Kidney (tissue), 14 donors: ENCODE results near the gene KRT6B. TPM values are rescaled to one million over a fixed set of nuclear protein-coding genes. Genes with fewer than 3 reads are reported as not detected.

Experiments used
- DNase-seq, 5 donors: peaks; one replicate each; pipeline ENCODE4 v3.0.0-alpha.2; 2013 to 2020
- FAIRE-seq: peaks from 2 replicates; lab custom pipeline; 2012; peaks lifted over from hg19 to GRCh38; lab: Jason Lieb, UNC
- H3K27ac ChIP-seq, 2 donors: one replicate each; pipeline ENCODE4 v1.7.0; 2013; ENCODE audit warnings: low read depth in 2 of 2, low read length in 2 of 2, inconsistent platforms in 1 of 2
- H3K27me3 ChIP-seq: one replicate; pipeline ENCODE4 v1.7.1; 2013; ENCODE audit warnings: low read length, inconsistent platforms; ENCODE audit not compliant: control insufficient read depth, insufficient read depth
- H3K36me3 ChIP-seq, 3 donors: one replicate each; pipeline versions ENCODE4 v1.7.0 to v1.7.1; 2013; ENCODE audit warnings: low read length in 3 of 3, control low read depth in 1 of 3, inconsistent platforms in 1 of 3; ENCODE audit not compliant: insufficient read depth in 3 of 3, control insufficient read depth in 2 of 3
- H3K4me1 ChIP-seq, 3 donors: one replicate each; pipeline versions ENCODE4 v1.7.0 to v1.7.1; 2013; ENCODE audit warnings: low read length in 3 of 3, inconsistent platforms in 1 of 3, low read depth in 1 of 3; ENCODE audit not compliant: control insufficient read depth in 2 of 3, insufficient read depth in 2 of 3
- H3K4me3 ChIP-seq, 3 donors: one replicate each; pipeline versions ENCODE4 v1.7.0 to v1.8.1; 2013; ENCODE audit warnings: low read length in 3 of 3, control low read depth in 1 of 3, inconsistent platforms in 1 of 3
- H3K9ac ChIP-seq, 3 donors: one replicate each; pipeline versions ENCODE4 v1.7.0 to v1.7.1; 2013; ENCODE audit warnings: low read length in 3 of 3, control low read depth in 1 of 3, inconsistent platforms in 1 of 3
- H3K9me3 ChIP-seq, 3 donors: one replicate each; pipeline versions ENCODE4 v1.7.0 to v1.7.1; 2013; ENCODE audit warnings: low read length in 3 of 3, control low read depth in 1 of 3, inconsistent platforms in 1 of 3; ENCODE audit not compliant: control insufficient read depth in 2 of 3, insufficient read depth in 1 of 3
- CTCF ChIP-seq: IDR thresholded peaks from 3 replicates; pipeline ENCODE4 v1.5.1; 2012; ENCODE audit warnings: mild to moderate bottlenecking, moderate library complexity, borderline replicate concordance; ENCODE audit not compliant: insufficient read depth; ENCODE audit errors: extremely low read depth
- intact Hi-C: fragments of 100-400 bp; cut with DNase I; formaldehyde crosslinking; loops from one replicate; pipeline ENCODE4 v1.11.1; 2022
- polyA plus RNA-seq: library from polyadenylated mRNA; stranded (reverse); fragments of 350-450 nt; fragmentation: Illumina TruSeq; extraction: RNeasy Lipid Tissue Mini Kit (QIAGEN cat#74804); gene quantifications from one replicate; pipeline ENCODE4 v1.2.3, GENCODE V29; 2014; ENCODE audit warnings: low read depth, low replicate concordance; ENCODE audit not compliant: insufficient read depth
- total RNA-seq: library from RNA; stranded (reverse); fragmentation: NEBNext Ultra II Directional; extraction: Animal tissue kit (Norgen Biotek cat#: 25700); gene quantifications from one replicate; pipeline ENCODE4 v1.2.1, GENCODE V29; 2021
- donor health status: control.
- donor health status: control.
- donor health status: control.
- donor health status: control.
- donor health status: control.
- donor health status: DM: yes; HTN: yes; CAD: no.
- donor health status: Normal renal cell carcinoma (clear cell type).

The KRT6B gene
- total and polyA plus RNA-seq, 2 donors from 2014 or later, result not detected

- no peak overlapping the region for H3K9ac ChIP-seq
- H3K4me3 ChIP-seq, result no peak overlapping the region
- FAIRE-seq (no peak), DNase-seq (peak in 1 of 5 donors; percentile 4)
- no peaks in the 10 kb centered on the region for H3K4me1 ChIP-seq
- no peak for TF ChIP-seq CTCF
- H3K27ac ChIP-seq, result no peak overlapping the region
- no peaks in the 10 kb centered on the region for H3K27me3 ChIP-seq
- H3K36me3 ChIP-seq, result no peaks in the 10 kb centered on the region
- H3K9me3 ChIP-seq, result no peaks in the 10 kb centered on the region
- intact Hi-C loops, result no loop called here
These were observed 9.7 kb upstream of the KRT6B start for GRCh38 chr12:52461693-52462092.

GRCh38 chr12:52458861-52459260 is 6.9 kb upstream of the KRT6B start:
- no peaks in the 10 kb centered on the region for H3K27me3 ChIP-seq
- no peak overlapping the region for H3K9ac ChIP-seq
- no peak overlapping the region for H3K4me3 ChIP-seq
- no peaks in the 10 kb centered on the region for H3K9me3 ChIP-seq
- no peaks in the 10 kb centered on the region for H3K4me1 ChIP-seq
- FAIRE-seq (no peak), DNase-seq (no peak)
- no peak for TF ChIP-seq CTCF
- intact Hi-C loops, result no loop called here
- H3K36me3 ChIP-seq, result no peaks in the 10 kb centered on the region
- H3K27ac ChIP-seq, result no peak overlapping the region

DNA sequence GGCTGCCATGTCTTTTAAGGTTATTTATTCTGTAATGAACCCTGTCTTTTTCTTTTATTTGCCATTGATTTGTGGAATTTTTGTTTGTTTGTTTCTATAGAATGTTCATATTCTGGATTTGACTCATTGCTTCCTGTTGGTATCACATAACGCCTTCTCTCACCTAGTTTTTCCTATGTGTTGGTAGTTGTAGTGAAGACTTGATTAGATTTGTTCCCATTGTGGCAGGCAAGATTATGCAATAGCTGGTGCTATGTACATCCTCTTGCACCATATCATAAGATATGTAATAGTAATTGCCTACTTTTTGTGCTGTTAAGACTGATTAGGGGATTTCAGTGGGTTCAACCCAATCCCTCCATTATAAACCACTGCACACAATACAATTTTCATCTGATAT is 3.9 kb upstream of the KRT6B start:
- intact Hi-C loops, result no loop called here
- H3K27ac ChIP-seq, result no peak overlapping the region

More for the DNA sequence above, 3.9 kb upstream of the KRT6B start:
- Histone ChIP-seq H3K36me3 (no peaks in the 10 kb centered on the region), H3K9me3 (no peaks in the 10 kb centered on the region), H3K4me1 (no peaks in the 10 kb centered on the region), H3K9ac (no peak overlapping the region), H3K4me3 (no peak overlapping the region), H3K27me3 (no peaks in the 10 kb centered on the region)
- no peak for TF ChIP-seq CTCF
- DNase-seq (no peak), FAIRE-seq (no peak)
